NCI-H345 treated with DMSO at 0.1 percent for 48 hours (cell line): ENCODE data around the gene CD80.
"Not testable (repeated sequence)": the region's sequence is repeated elsewhere in the genome, so short reads cannot be mapped to it uniquely, and the experiment has no call there.

Experiments
- DNase-seq: peaks from one replicate; lab custom pipeline; 2025; ENCODE audit not compliant: unreplicated experiment; lab: John Stamatoyannopoulos, UW

CD80 gene

GRCh38 chr3:119585208-119585607 is 25.8 kb upstream of the CD80 start:
- no peak for DNase-seq

- DNase-seq = no peak
Observed at GRCh38 chr3:119582178-119582577, 22.8 kb upstream of the CD80 start.

GRCh38 chr3:119580067-119580760 is 20.8 kb upstream of the CD80 start:
- no peak for DNase-seq

- DNase-seq = no peak
Observed at GRCh38 chr3:119579366-119580066, 20.1 kb upstream of the CD80 start, which contains the start of gene ADPRH. TSS of gene ADPRH (plus strand) at chr3:119579492. CDS start at chr3:119582170, 2,678 bp downstream.

GRCh38 chr3:119575507-119575906 is 16.1 kb upstream of the CD80 start:
- DNase-seq = no peak

GRCh38 chr3:119571688-119572087 is 12.3 kb upstream of the CD80 start:
- no peak for DNase-seq

- no peak for DNase-seq
Observed at GRCh38 chr3:119571230-119571629, 11.8 kb upstream of the CD80 start.

GRCh38 chr3:119570229-119570628 is 10.8 kb upstream of the CD80 start:
- no peak for DNase-seq

GRCh38 chr3:119569156-119569555 is 9.7 kb upstream of the CD80 start:
- DNase-seq = no peak

- not testable (repeated sequence) for DNase-seq
Observed at GRCh38 chr3:119563334-119563733, 3.9 kb upstream of the CD80 start.

- DNase-seq = no peak
Observed at GRCh38 chr3:119562307-119562961, 3.0 kb upstream of the CD80 start.

- no peak for DNase-seq
Observed at GRCh38 chr3:119560160-119560559, 746 bp upstream of the CD80 start.

GRCh38 chr3:119558626-119559317 is 642 bp downstream of the CD80 start:
- DNase-seq = no peak

GRCh38 chr3:119557877-119558269 is 1.5 kb downstream of the CD80 start:
- DNase-seq = no peak

- DNase-seq = no peak
Observed at GRCh38 chr3:119557192-119557876, 2.1 kb downstream of the CD80 start.

GRCh38 chr3:119555929-119556328 is 3.5 kb downstream of the CD80 start:
- no peak for DNase-seq

GRCh38 chr3:119555309-119555735 is 4.1 kb downstream of the CD80 start:
- DNase-seq = no peak

- DNase-seq = no peak
Observed at GRCh38 chr3:119553823-119554415, 5.5 kb downstream of the CD80 start.

- DNase-seq = not testable (repeated sequence)
Observed at GRCh38 chr3:119552928-119553327, 6.5 kb downstream of the CD80 start.

- DNase-seq = no peak
Observed at GRCh38 chr3:119551598-119551997, 7.8 kb downstream of the CD80 start.
